ENCODE measurements around the gene CHCHD10.

DNA sequence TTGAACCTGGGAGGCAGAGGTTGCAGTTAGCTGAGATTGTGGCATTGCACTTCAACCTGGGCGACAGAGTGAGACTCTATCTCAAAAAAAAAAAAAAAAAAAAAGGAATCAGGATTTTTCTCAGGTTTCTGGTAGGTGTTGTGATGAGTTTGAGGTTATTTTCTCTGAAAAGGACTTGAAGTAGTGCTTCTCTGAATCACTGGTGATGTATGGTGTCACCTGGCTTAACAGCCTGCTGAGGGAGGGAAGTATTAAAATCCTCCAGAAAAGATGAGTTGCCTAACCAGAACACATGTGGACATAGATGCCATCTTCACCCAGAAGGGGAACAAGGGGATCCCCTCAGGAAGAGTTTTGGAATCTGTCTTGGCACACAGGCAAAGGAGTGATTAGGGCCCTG, 39.1 kb upstream of the CHCHD10 start:
- TF ChIP-seq CTCF (IDR thresholded peaks at IDR 0.05 in 8 of 11, conservative IDR thresholded peaks at IDR 0.05 in 3 of 11), result no peak
- TF ChIP-seq POLR2A (IDR thresholded peaks at IDR 0.05), result no peak
- no peak for TF ChIP-seq POLR2AphosphoS5 (IDR thresholded peaks at IDR 0.05)

All from spleen (tissue), 7 donors.